HG03521 (cell line): ENCODE data around the gene EGFL7.

Experiments
- ATAC-seq: cut with Tn5 transposase; IDR thresholded peaks from one replicate; pipeline ENCODE4 v1.9.1; 2021; ENCODE audit warnings: mild to moderate bottlenecking, moderate library complexity; ENCODE audit not compliant: unreplicated experiment

The EGFL7 gene

GRCh38 chr9:136658849-136659535, 3.7 kb upstream of the EGFL7 start:
- ATAC-seq: no peak

GRCh38 chr9:136659861-136660784, 2.6 kb upstream of the EGFL7 start:
- ATAC-seq: no peak

- no peak for ATAC-seq
Measured at GRCh38 chr9:136660971-136661550, 1.7 kb upstream of the EGFL7 start.

- no peak for ATAC-seq
Measured at GRCh38 chr9:136661641-136662325, 933 bp upstream of the EGFL7 start.

GRCh38 chr9:136662326-136662655, 425 bp upstream of the EGFL7 start:
- ATAC-seq: no peak

- ATAC-seq: no peak
Measured at GRCh38 chr9:136664000-136664915, 1.5 kb downstream of the EGFL7 start.

- ATAC-seq: no peak
Measured at GRCh38 chr9:136665111-136665703, 2.5 kb downstream of the EGFL7 start.

- no peak for ATAC-seq
Measured at GRCh38 chr9:136665704-136666371, 3.1 kb downstream of the EGFL7 start.

GRCh38 chr9:136666372-136667213, 3.9 kb downstream of the EGFL7 start:
- no peak for ATAC-seq

GRCh38 chr9:136667214-136667939, 4.7 kb downstream of the EGFL7 start:
- ATAC-seq: no peak

- no peak for ATAC-seq
Measured at GRCh38 chr9:136667940-136668760, 5.4 kb downstream of the EGFL7 start.

- no peak for ATAC-seq
Measured at GRCh38 chr9:136668983-136669790, 6.5 kb downstream of the EGFL7 start.

- no peak for ATAC-seq
Measured at GRCh38 chr9:136669791-136670464, 7.2 kb downstream of the EGFL7 start.

GRCh38 chr9:136670576-136671253, 8.0 kb downstream of the EGFL7 start:
- ATAC-seq: no peak

- ATAC-seq: no peak
Measured at GRCh38 chr9:136671254-136671614, 8.5 kb downstream of the EGFL7 start.
